ENCODE data around the gene FAM222A. TPM values are rescaled to one million over a fixed set of nuclear protein-coding genes. Genes with fewer than 3 reads are reported as not detected.

FAM222A gene
- total and polyA plus RNA-seq, 2 of the 4 experiments (the other 2 are of a cell fraction): under 0.01 to 0.32 TPM

DNA sequence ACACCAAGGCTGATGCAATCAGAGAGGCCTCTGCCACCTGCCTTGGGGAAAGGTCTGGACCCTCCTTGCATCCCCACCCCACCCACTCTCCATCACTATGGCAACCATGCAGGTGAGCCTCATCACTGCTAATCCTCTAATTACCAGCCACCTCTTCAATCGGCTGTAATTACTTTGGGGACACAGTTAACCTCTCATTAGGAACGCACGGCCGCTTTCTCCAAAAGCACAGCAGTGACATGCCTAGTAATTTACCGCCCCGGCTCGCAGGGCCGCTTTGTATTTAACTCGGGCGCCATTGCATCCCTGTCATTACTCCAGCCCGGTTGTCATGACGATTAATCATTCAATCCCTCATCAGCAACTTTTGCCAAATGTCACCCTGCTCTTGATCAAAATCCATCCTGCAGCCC, 36.3 kb upstream of the FAM222A start:
- H3K14ac ChIP-seq (replicated peaks; ENCODE audit: low read depth, low read length): no peak overlapping the region
- 60% methylated on average over 12 of the region's 12 CpGs; no CpG with 5 or more reads in 1 of the 2 experiments for WGBS, 2 experiments (ENCODE audit: extremely low coverage in 2 of 2, insufficient read length in 1 of 2)
- ATAC-seq (ENCODE audit: low read depth) (no peak), DNase-seq (no peak)
- no peak overlapping the region for H4K8ac ChIP-seq (ENCODE audit: low read depth in 2 of 2, low read length in 2 of 2)
- no peak overlapping the region for H2BK15ac ChIP-seq (ENCODE audit: low read depth, low read length)
- no peaks in the 10 kb centered on the region for H3K36me3 ChIP-seq (ENCODE audit: control insufficient read depth, insufficient read depth, low read length)
- no peak overlapping the region for H2AK5ac ChIP-seq (ENCODE audit: low read depth, low read length)
- peaks cover 2% of the 10 kb centered on the region; the same call in 1 of the 2 replicates for H3K9me3 ChIP-seq (ENCODE audit: control insufficient read depth, insufficient read depth, low read length)
- H3K79me1 ChIP-seq (ENCODE audit: low read depth in 1 of 2, low read length in 2 of 2): no peaks in the 10 kb centered on the region
- intact Hi-C loops (cut with micrococcal nuclease) (no loop called here), dilution Hi-C loops (cut with HindIII; ENCODE audit: low sequenced_read_pairs, unreplicated experiment) (no loop called here), in situ Hi-C loops (cut with MboI; ENCODE audit: low sequenced_read_pairs) (no loop called here)
- ChIA-PET CTCF (no interaction called here), POLR2A (ENCODE audit: unreplicated experiment) (no interaction called here)
- H4K5ac ChIP-seq (ENCODE audit: low read depth, low read length): no peak overlapping the region
- no peak overlapping the region for H4K91ac ChIP-seq (ENCODE audit: insufficient read depth, low read depth, low read length)
- no peak overlapping the region for H2AK9ac ChIP-seq (replicated peaks; ENCODE audit: low read depth, low read length, poor library complexity)
- H3K4ac ChIP-seq (ENCODE audit: low read depth, low read length): no peak overlapping the region
- H3K4me3 ChIP-seq (ENCODE audit: insufficient read depth, low read depth, low read length): no peak overlapping the region
- H2BK20ac ChIP-seq (ENCODE audit: low read depth, low read length): no peak overlapping the region
- no peak overlapping the region for H3K9ac ChIP-seq (ENCODE audit: low read depth, low read length)
- H3K27ac ChIP-seq (ENCODE audit: insufficient read depth, low read length): no peak overlapping the region
- no peak overlapping the region for H3K23ac ChIP-seq (ENCODE audit: low read depth, low read length)
- no peak overlapping the region for H3K56ac ChIP-seq (ENCODE audit: extremely low read depth, insufficient read depth, low read length)
- H3K27me3 ChIP-seq (ENCODE audit: control insufficient read depth, insufficient read depth, low read length): peaks cover 35% of the 10 kb centered on the region
- H2BK5ac ChIP-seq (ENCODE audit: low read depth, low read length, poor library complexity, severe bottlenecking): no peak overlapping the region
- TF ChIP-seq RAD21 (IDR thresholded peaks at IDR 0.05; ENCODE audit: low read length) (no peak), MAFK (IDR thresholded peaks at IDR 0.05; ENCODE audit: low read depth, low read length) (no peak), FOS (IDR thresholded peaks at IDR 0.05; ENCODE audit: low read depth, low read length) (no peak)
- TF ChIP-seq, protein P1, sequence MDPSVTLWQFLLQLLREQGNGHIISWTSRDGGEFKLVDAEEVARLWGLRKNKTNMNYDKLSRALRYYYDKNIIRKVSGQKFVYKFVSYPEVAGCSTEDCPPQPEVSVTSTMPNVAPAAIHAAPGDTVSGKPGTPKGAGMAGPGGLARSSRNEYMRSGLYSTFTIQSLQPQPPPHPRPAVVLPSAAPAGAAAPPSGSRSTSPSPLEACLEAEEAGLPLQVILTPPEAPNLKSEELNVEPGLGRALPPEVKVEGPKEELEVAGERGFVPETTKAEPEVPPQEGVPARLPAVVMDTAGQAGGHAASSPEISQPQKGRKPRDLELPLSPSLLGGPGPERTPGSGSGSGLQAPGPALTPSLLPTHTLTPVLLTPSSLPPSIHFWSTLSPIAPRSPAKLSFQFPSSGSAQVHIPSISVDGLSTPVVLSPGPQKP (IDR thresholded peaks at IDR 0.05; ENCODE audit: borderline replicate concordance, low read depth, low read length): no peak
- TF ChIP-seq, protein P2, sequence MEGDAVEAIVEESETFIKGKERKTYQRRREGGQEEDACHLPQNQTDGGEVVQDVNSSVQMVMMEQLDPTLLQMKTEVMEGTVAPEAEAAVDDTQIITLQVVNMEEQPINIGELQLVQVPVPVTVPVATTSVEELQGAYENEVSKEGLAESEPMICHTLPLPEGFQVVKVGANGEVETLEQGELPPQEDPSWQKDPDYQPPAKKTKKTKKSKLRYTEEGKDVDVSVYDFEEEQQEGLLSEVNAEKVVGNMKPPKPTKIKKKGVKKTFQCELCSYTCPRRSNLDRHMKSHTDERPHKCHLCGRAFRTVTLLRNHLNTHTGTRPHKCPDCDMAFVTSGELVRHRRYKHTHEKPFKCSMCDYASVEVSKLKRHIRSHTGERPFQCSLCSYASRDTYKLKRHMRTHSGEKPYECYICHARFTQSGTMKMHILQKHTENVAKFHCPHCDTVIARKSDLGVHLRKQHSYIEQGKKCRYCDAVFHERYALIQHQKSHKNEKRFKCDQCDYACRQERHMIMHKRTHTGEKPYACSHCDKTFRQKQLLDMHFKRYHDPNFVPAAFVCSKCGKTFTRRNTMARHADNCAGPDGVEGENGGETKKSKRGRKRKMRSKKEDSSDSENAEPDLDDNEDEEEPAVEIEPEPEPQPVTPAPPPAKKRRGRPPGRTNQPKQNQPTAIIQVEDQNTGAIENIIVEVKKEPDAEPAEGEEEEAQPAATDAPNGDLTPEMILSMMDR (conservative IDR thresholded peaks at IDR 0.05; ENCODE audit: low read depth, low read length): no peak
- H3K9me1 ChIP-seq (ENCODE audit: insufficient read depth, low read length): peaks cover 3% of the 10 kb centered on the region; the same call in 1 of the 2 replicates
- H3K4me1 ChIP-seq (ENCODE audit: control insufficient read depth, insufficient read depth, low read length): no peaks in the 10 kb centered on the region
- H2AFZ ChIP-seq (replicated peaks; ENCODE audit: low read length, poor library complexity): no peak overlapping the region
- no peak overlapping the region for H2BK120ac ChIP-seq (ENCODE audit: low read depth, low read length)
- H4K20me1 ChIP-seq (ENCODE audit: insufficient read depth, low read length): no peaks in the 10 kb centered on the region
- no peak overlapping the region for H3K4me2 ChIP-seq (ENCODE audit: low read depth, low read length)
- no peak overlapping the region for H3K18ac ChIP-seq (ENCODE audit: low read depth, low read length)
- BruUV-seq (replicated peaks): no TSS peak
